ENCODE data around the gene CHM.

GRCh38 chrX:85930099-85930498 lies 117.3 kb downstream of the CHM start:
- no peak for TF ChIP-seq CTCF (IDR thresholded peaks at IDR 0.05)
- TF ChIP-seq EZH2 (IDR thresholded peaks at IDR 0.05; ENCODE audit: borderline replicate concordance, insufficient read depth, low read depth, low read length, poor library complexity, severe bottlenecking), result no peak

Measured in B cell (primary cell).